Neuronal stem cell (in vitro differentiated cells): ENCODE data around the gene SMDT1.

Experiments
- DNase-seq: peaks from one replicate; pipeline ENCODE4 v3.0.0-alpha.2; 2013; ENCODE audit warnings: low spot score
- H2AFZ ChIP-seq: one replicate; pipeline ENCODE4 v1.6.1; 2013; ENCODE audit warnings: mild to moderate bottlenecking, low read length, inconsistent platforms
- H2AK5ac ChIP-seq: 2 replicates; pipeline ENCODE4 v1.6.1; 2013; ENCODE audit warnings: low read depth, mild to moderate bottlenecking, inconsistent platforms, low read length, moderate library complexity, mixed read lengths
- H2BK120ac ChIP-seq: 2 replicates; pipeline ENCODE4 v1.6.1; 2013; ENCODE audit warnings: low read depth, mild to moderate bottlenecking, inconsistent platforms, low read length, moderate library complexity, mixed read lengths
- H2BK12ac ChIP-seq: one replicate; pipeline ENCODE4 v1.6.1; 2013; ENCODE audit warnings: low read length, inconsistent platforms
- H2BK15ac ChIP-seq: 2 replicates; pipeline ENCODE4 v1.6.1; 2013; ENCODE audit warnings: mild to moderate bottlenecking, low read length, inconsistent platforms, mixed read lengths
- H2BK5ac ChIP-seq: one replicate; pipeline ENCODE4 v1.6.1; 2013; ENCODE audit warnings: inconsistent platforms, mild to moderate bottlenecking, low read length, moderate library complexity
- H3K14ac ChIP-seq: one replicate; pipeline ENCODE4 v1.6.1; 2013; ENCODE audit warnings: low read length, inconsistent platforms
- H3K18ac ChIP-seq: 2 replicates; pipeline ENCODE4 v1.6.1; 2013; ENCODE audit warnings: low read length, inconsistent platforms
- H3K23ac ChIP-seq: 2 replicates; pipeline ENCODE4 v1.6.1; 2013; ENCODE audit warnings: low read depth, mild to moderate bottlenecking, mixed read lengths, low read length, inconsistent platforms; ENCODE audit not compliant: poor library complexity
- H3K27ac ChIP-seq: replicated peaks from 3 replicates; pipeline ENCODE4 v1.5.1; 2013; ENCODE audit warnings: low read length, inconsistent platforms
- H3K27me3 ChIP-seq, 3 experiments: 2 replicates each; pipeline ENCODE4 v1.6.1; 2013; ENCODE audit warnings: low read length in 3 of 3, mild to moderate bottlenecking in 2 of 3, inconsistent platforms in 1 of 3, low read depth in 1 of 3, mixed read lengths in 1 of 3, moderate library complexity in 1 of 3; ENCODE audit not compliant: control insufficient read depth in 3 of 3, insufficient read depth in 3 of 3
- H3K36me3 ChIP-seq, 2 donors: replicated peaks in 1 of 2; 2 replicates each; pipeline ENCODE4 v1.6.1; 2013; ENCODE audit warnings: low read length in 2 of 2; ENCODE audit not compliant: control insufficient read depth in 2 of 2, insufficient read depth in 2 of 2
- H3K4ac ChIP-seq: 2 replicates; pipeline ENCODE4 v1.6.1; 2013; ENCODE audit warnings: inconsistent platforms, mild to moderate bottlenecking, low read length, moderate library complexity
- H3K4me1 ChIP-seq, 2 donors: 1 replicate in 1 of 2; 2 replicates in 1 of 2; pipeline ENCODE4 v1.6.1; 2013; ENCODE audit warnings: low read length in 2 of 2, low read depth in 1 of 2; ENCODE audit not compliant: control insufficient read depth in 2 of 2, insufficient read depth in 1 of 2
- H3K4me2 ChIP-seq: one replicate; pipeline ENCODE4 v1.6.1; 2013; ENCODE audit warnings: mild to moderate bottlenecking, low read length, inconsistent platforms; ENCODE audit not compliant: insufficient read depth, poor library complexity, severe bottlenecking
- H3K4me3 ChIP-seq, 2 donors: 2 replicates each; pipeline ENCODE4 v1.5.1; 2013; ENCODE audit warnings: low read length in 2 of 2, mild to moderate bottlenecking in 2 of 2, inconsistent platforms in 1 of 2, moderate library complexity in 1 of 2
- H3K79me1 ChIP-seq: one replicate; pipeline ENCODE4 v1.6.1; 2013; ENCODE audit warnings: low read depth, mild to moderate bottlenecking, inconsistent platforms, low read length, moderate library complexity
- H3K9ac ChIP-seq: one replicate; pipeline ENCODE4 v1.6.1; 2013; ENCODE audit warnings: mild to moderate bottlenecking, low read depth, low read length, inconsistent platforms; ENCODE audit not compliant: poor library complexity
- H3K9me3 ChIP-seq, 2 donors: replicated peaks in 1 of 2; 2 replicates each; pipeline versions ENCODE3 to v1.6.1; 2013; ENCODE audit warnings: low read length in 2 of 2, mild to moderate bottlenecking in 2 of 2, inconsistent platforms in 1 of 2, low read depth in 1 of 2, mixed read lengths in 1 of 2, moderate library complexity in 1 of 2; ENCODE audit not compliant: control insufficient read depth in 2 of 2, insufficient read depth in 1 of 2
- H4K8ac ChIP-seq: one replicate; pipeline ENCODE4 v1.6.1; 2013; ENCODE audit warnings: low read depth, mild to moderate bottlenecking, inconsistent platforms, low read length, moderate library complexity
- H4K91ac ChIP-seq: one replicate; pipeline ENCODE4 v1.6.1; 2013; ENCODE audit warnings: low read length, low read depth, mild to moderate bottlenecking, inconsistent platforms; ENCODE audit not compliant: poor library complexity
- WGBS, 2 donors: extraction: QIAGEN DNeasy Blood & Tissue Kit; methylation state at CpG; one replicate each; pipeline ENCODE4 v1.1.7; 2013; ENCODE audit warnings: missing lambda C conversion rate in 2 of 2, mixed read lengths in 1 of 2; ENCODE audit not compliant: insufficient read length in 2 of 2, insufficient replicate concordance in 1 of 2; ENCODE audit errors: extremely low coverage in 2 of 2; 5-methylcytosine and 5-hydroxymethylcytosine counted together

SMDT1 gene

GRCh38 chr22:42074132-42074811 is 5.2 kb upstream of the SMDT1 start, which contains the start of gene PHETA2:
Gene PHETA2 (plus strand): TSS chr22:42074248. CDS start chr22:42077294, 3,046 bp downstream.
- H3K9me3 ChIP-seq: peaks cover 0 to 12% of the 10 kb centered on the region in 2 donors
- no peak within 1 kb of the TSS for H2AFZ ChIP-seq
- no peak within 1 kb of the TSS for H4K8ac ChIP-seq
- peak within 1 kb of the TSS; percentile 89 for H3K23ac ChIP-seq
- H3K36me3 ChIP-seq: no peaks in the 10 kb centered on the region
- H3K4me2 ChIP-seq: peak within 1 kb of the TSS; percentile 36
- H3K14ac ChIP-seq: peak within 1 kb of the TSS; percentile 41
- no peak within 1 kb of the TSS for H2BK12ac ChIP-seq
- peak within 1 kb of the TSS; percentile 93 for H3K18ac ChIP-seq
- peak within 1 kb of the TSS in 1 of 2 donors; percentile 65 for H3K4me3 ChIP-seq
- H2BK5ac ChIP-seq: peak within 1 kb of the TSS; percentile 90
- no peak within 1 kb of the TSS for H3K4ac ChIP-seq
- H3K27me3 ChIP-seq: no peaks in the 10 kb centered on the region
- no peaks in the 10 kb centered on the region for H3K79me1 ChIP-seq
- no peak within 1 kb of the TSS for H3K27ac ChIP-seq
- no peak within 1 kb of the TSS for H4K91ac ChIP-seq
- WGBS, 2 donors: no CpG with 5 or more reads among the region's 55 CpGs
- peak within 1 kb of the TSS; percentile 86 for H2BK15ac ChIP-seq
- no peak within 1 kb of the TSS for H2BK120ac ChIP-seq
- no peak within 1 kb of the TSS for H3K9ac ChIP-seq
- no peak for DNase-seq
- H3K4me1 ChIP-seq: peaks cover 13% of the 10 kb centered on the region in 2 donors
- H2AK5ac ChIP-seq: peak within 1 kb of the TSS; percentile 64

GRCh38 chr22:42074846-42075676 is 4.4 kb upstream of the SMDT1 start:
- Histone ChIP-seq H3K79me1 (no peaks in the 10 kb centered on the region), H3K14ac (no peak overlapping the region), H2BK12ac (no peak overlapping the region), H3K9ac (no peak overlapping the region), H3K4me2 (peak overlapping the region; percentile 36), H3K9me3 (peaks cover 0 to 12% of the 10 kb centered on the region in 2 donors), H2AFZ (no peak overlapping the region), H2BK15ac (peak overlapping the region; percentile 29), H3K23ac (no peak overlapping the region), H3K4me1 (peaks cover 8 to 10% of the 10 kb centered on the region in 2 donors), H4K91ac (no peak overlapping the region), H3K4ac (no peak overlapping the region), H2BK5ac (no peak overlapping the region), H2BK120ac (no peak overlapping the region), H3K4me3 (no peak overlapping the region), H3K27me3 (no peaks in the 10 kb centered on the region), H3K27ac (no peak overlapping the region), H4K8ac (no peak overlapping the region), H2AK5ac (peak overlapping the region; percentile 64), H3K18ac (no peak overlapping the region), H3K36me3 (no peaks in the 10 kb centered on the region)
- no CpG with 5 or more reads among the region's 9 CpGs for WGBS, 2 donors
- DNase-seq: no peak

GRCh38 chr22:42076764-42077485 is 2.6 kb upstream of the SMDT1 start:
- no peak overlapping the region for H3K9ac ChIP-seq
- H2BK5ac ChIP-seq: peak overlapping the region; percentile 17
- no peak overlapping the region for H4K8ac ChIP-seq
- H3K79me1 ChIP-seq: no peaks in the 10 kb centered on the region
- H4K91ac ChIP-seq: no peak overlapping the region
- no peak overlapping the region for H2BK120ac ChIP-seq
- no peak overlapping the region for H3K4ac ChIP-seq
- H3K36me3 ChIP-seq: peaks cover 0 to 4% of the 10 kb centered on the region in 2 donors
- H3K4me3 ChIP-seq: no peak overlapping the region
- no peak overlapping the region for H2BK12ac ChIP-seq
- H3K4me2 ChIP-seq: no peak overlapping the region
- H3K23ac ChIP-seq: peak overlapping the region; percentile 20
- no CpG with 5 or more reads among the region's 20 CpGs for WGBS, 2 donors
- peaks cover 0 to 12% of the 10 kb centered on the region in 2 donors for H3K9me3 ChIP-seq
- no peak for DNase-seq
- peak overlapping the region; percentile 7 for H2BK15ac ChIP-seq
- no peaks in the 10 kb centered on the region for H3K27me3 ChIP-seq
- no peak overlapping the region for H3K18ac ChIP-seq
- H2AFZ ChIP-seq: no peak overlapping the region
- H3K4me1 ChIP-seq: peaks cover 3 to 8% of the 10 kb centered on the region in 2 donors
- H3K27ac ChIP-seq: no peak overlapping the region
- no peak overlapping the region for H3K14ac ChIP-seq
- no peak overlapping the region for H2AK5ac ChIP-seq
